Activated naive CD8-positive, alpha-beta T cell treated with anti-CD3 and anti-CD28 coated beads, Interleukin-2, amount 50 U/mL, for 24 hours (primary cell): ENCODE results near the gene GRIK1.

Source experiments
- ATAC-seq: fragments of 150-1000 bp; cut with Tn5 transposase; one replicate; pipeline ENCODE4 v1.10.0; 2021
- DNase-seq: peaks from one replicate; pipeline ENCODE4 v3.0.0; 2021
- H3K27ac Mint-ChIP-seq: one replicate; pipeline ENCODE4 v1.8.0; 2021; ENCODE audit warnings: mild to moderate bottlenecking, mixed read lengths
- H3K27me3 Mint-ChIP-seq: one replicate; pipeline ENCODE4 v1.8.0; 2021; ENCODE audit warnings: mixed read lengths
- H3K36me3 Mint-ChIP-seq: one replicate; pipeline ENCODE4 v1.8.0; 2021; ENCODE audit warnings: low read depth, mixed read lengths
- H3K4me1 Mint-ChIP-seq: one replicate; pipeline ENCODE4 v1.8.0; 2021; ENCODE audit warnings: mixed read lengths
- H3K4me3 Mint-ChIP-seq: one replicate; pipeline ENCODE4 v1.8.0; 2021; ENCODE audit warnings: mild to moderate bottlenecking, moderate library complexity, mixed read lengths
- H3K9me3 Mint-ChIP-seq: one replicate; pipeline ENCODE4 v1.8.0; 2021; ENCODE audit warnings: mixed read lengths

The GRIK1 gene

GRCh38 chr21:29580732-29581285 lies 359.0 kb downstream of the GRIK1 start:
- H3K36me3 Mint-ChIP-seq: no peaks in the 10 kb centered on the region
- H3K4me3 Mint-ChIP-seq: no peak overlapping the region
- no peak for DNase-seq
- no peaks in the 10 kb centered on the region for H3K27me3 Mint-ChIP-seq
- H3K27ac Mint-ChIP-seq: no peak overlapping the region
- H3K4me1 Mint-ChIP-seq: no peaks in the 10 kb centered on the region
- no peak for ATAC-seq
- no peaks in the 10 kb centered on the region for H3K9me3 Mint-ChIP-seq

- Mint-ChIP-seq H3K4me3 (no peak overlapping the region), H3K36me3 (no peaks in the 10 kb centered on the region), H3K9me3 (no peaks in the 10 kb centered on the region), H3K27ac (no peak overlapping the region), H3K27me3 (no peaks in the 10 kb centered on the region), H3K4me1 (no peaks in the 10 kb centered on the region)
- ATAC-seq (no peak), DNase-seq (no peak)
Measured at GRCh38 chr21:29578306-29578705, 361.5 kb downstream of the GRIK1 start.

- Mint-ChIP-seq H3K36me3 (no peaks in the 10 kb centered on the region), H3K27me3 (no peaks in the 10 kb centered on the region), H3K4me1 (peaks cover 4% of the 10 kb centered on the region), H3K27ac (no peak overlapping the region), H3K9me3 (no peaks in the 10 kb centered on the region), H3K4me3 (no peak overlapping the region)
- DNase-seq (no peak), ATAC-seq (no peak)
Measured at GRCh38 chr21:29571949-29572348, 367.8 kb downstream of the GRIK1 start.

- peaks cover 4% of the 10 kb centered on the region for H3K4me1 Mint-ChIP-seq
- no peaks in the 10 kb centered on the region for H3K36me3 Mint-ChIP-seq
- no peak overlapping the region for H3K4me3 Mint-ChIP-seq
- DNase-seq (no peak), ATAC-seq (no peak)
- no peaks in the 10 kb centered on the region for H3K27me3 Mint-ChIP-seq
- H3K27ac Mint-ChIP-seq: no peak overlapping the region
- H3K9me3 Mint-ChIP-seq: no peaks in the 10 kb centered on the region
Measured at GRCh38 chr21:29568020-29568697, 371.6 kb downstream of the GRIK1 start.

GRCh38 chr21:29557931-29558725 lies 381.7 kb downstream of the GRIK1 start:
- Mint-ChIP-seq H3K27ac (no peak overlapping the region), H3K4me1 (no peaks in the 10 kb centered on the region), H3K36me3 (peaks cover 4% of the 10 kb centered on the region), H3K27me3 (no peaks in the 10 kb centered on the region), H3K9me3 (no peaks in the 10 kb centered on the region), H3K4me3 (no peak overlapping the region)
- ATAC-seq (no peak), DNase-seq (no peak)

GRCh38 chr21:29557200-29557599 lies 382.6 kb downstream of the GRIK1 start:
- no peaks in the 10 kb centered on the region for H3K9me3 Mint-ChIP-seq
- H3K4me1 Mint-ChIP-seq: no peaks in the 10 kb centered on the region
- DNase-seq (no peak), ATAC-seq (no peak)
- H3K27ac Mint-ChIP-seq: no peak overlapping the region
- no peaks in the 10 kb centered on the region for H3K27me3 Mint-ChIP-seq
- H3K36me3 Mint-ChIP-seq: peaks cover 4% of the 10 kb centered on the region
- H3K4me3 Mint-ChIP-seq: no peak overlapping the region

GRCh38 chr21:29555601-29556000 lies 384.2 kb downstream of the GRIK1 start:
- ATAC-seq: no peak
- Mint-ChIP-seq H3K4me3 (no peak overlapping the region), H3K27me3 (no peaks in the 10 kb centered on the region), H3K27ac (no peak overlapping the region), H3K4me1 (no peaks in the 10 kb centered on the region), H3K9me3 (no peaks in the 10 kb centered on the region), H3K36me3 (peaks cover 2% of the 10 kb centered on the region)
- DNase-seq: no peak

- Mint-ChIP-seq H3K36me3 (no peaks in the 10 kb centered on the region), H3K27ac (no peak overlapping the region), H3K4me1 (no peaks in the 10 kb centered on the region), H3K4me3 (no peak overlapping the region), H3K27me3 (no peaks in the 10 kb centered on the region), H3K9me3 (no peaks in the 10 kb centered on the region)
- DNase-seq (no peak), ATAC-seq (no peak)
Measured at GRCh38 chr21:29550205-29550604, 389.6 kb downstream of the GRIK1 start.

GRCh38 chr21:29549614-29550013 lies 390.2 kb downstream of the GRIK1 start:
- Mint-ChIP-seq H3K27ac (no peak overlapping the region), H3K36me3 (no peaks in the 10 kb centered on the region), H3K4me3 (no peak overlapping the region), H3K27me3 (no peaks in the 10 kb centered on the region), H3K9me3 (no peaks in the 10 kb centered on the region), H3K4me1 (no peaks in the 10 kb centered on the region)
- ATAC-seq: no peak
- no peak for DNase-seq

GRCh38 chr21:29547998-29548397 lies 391.8 kb downstream of the GRIK1 start:
- no peak for ATAC-seq
- H3K27ac Mint-ChIP-seq: no peak overlapping the region

GRCh38 chr21:29546071-29546470 lies 393.7 kb downstream of the GRIK1 start:
- H3K27me3 Mint-ChIP-seq: no peaks in the 10 kb centered on the region
- no peak overlapping the region for H3K4me3 Mint-ChIP-seq
- H3K27ac Mint-ChIP-seq: no peak overlapping the region
- no peaks in the 10 kb centered on the region for H3K4me1 Mint-ChIP-seq
- DNase-seq (no peak), ATAC-seq (no peak)
- H3K9me3 Mint-ChIP-seq: no peaks in the 10 kb centered on the region
- no peaks in the 10 kb centered on the region for H3K36me3 Mint-ChIP-seq

More at GRCh38 chr21:29547998-29548397, 391.8 kb downstream of the GRIK1 start:
- no peak for DNase-seq
- Mint-ChIP-seq H3K36me3 (no peaks in the 10 kb centered on the region), H3K9me3 (no peaks in the 10 kb centered on the region), H3K4me1 (no peaks in the 10 kb centered on the region), H3K4me3 (no peak overlapping the region), H3K27me3 (no peaks in the 10 kb centered on the region)

GRCh38 chr21:29540289-29540688 lies 399.5 kb downstream of the GRIK1 start:
- DNase-seq: no peak
- peaks cover 16% of the 10 kb centered on the region for H3K9me3 Mint-ChIP-seq
- no peak for ATAC-seq
- no peaks in the 10 kb centered on the region for H3K27me3 Mint-ChIP-seq
- no peak overlapping the region for H3K27ac Mint-ChIP-seq
- H3K4me3 Mint-ChIP-seq: no peak overlapping the region
- H3K36me3 Mint-ChIP-seq: peaks cover 13% of the 10 kb centered on the region
- H3K4me1 Mint-ChIP-seq: no peaks in the 10 kb centered on the region

- Mint-ChIP-seq H3K9me3 (peaks cover 21% of the 10 kb centered on the region), H3K27me3 (no peaks in the 10 kb centered on the region), H3K36me3 (peaks cover 19% of the 10 kb centered on the region), H3K4me1 (no peaks in the 10 kb centered on the region), H3K27ac (no peak overlapping the region), H3K4me3 (no peak overlapping the region)
- DNase-seq (no peak), ATAC-seq (no peak)
Measured at GRCh38 chr21:29538115-29538514, 401.7 kb downstream of the GRIK1 start.

- no peaks in the 10 kb centered on the region for H3K27me3 Mint-ChIP-seq
- DNase-seq (no peak), ATAC-seq (no peak)
- H3K9me3 Mint-ChIP-seq: peaks cover 21% of the 10 kb centered on the region
- no peak overlapping the region for H3K4me3 Mint-ChIP-seq
- no peaks in the 10 kb centered on the region for H3K4me1 Mint-ChIP-seq
- peaks cover 29% of the 10 kb centered on the region for H3K36me3 Mint-ChIP-seq
- no peak overlapping the region for H3K27ac Mint-ChIP-seq
Measured at GRCh38 chr21:29534448-29534847, 405.3 kb downstream of the GRIK1 start.

- H3K4me1 Mint-ChIP-seq: no peaks in the 10 kb centered on the region
- no peak for DNase-seq
- no peak for ATAC-seq
- no peak overlapping the region for H3K4me3 Mint-ChIP-seq
- no peaks in the 10 kb centered on the region for H3K27me3 Mint-ChIP-seq
- no peak overlapping the region for H3K27ac Mint-ChIP-seq
- H3K9me3 Mint-ChIP-seq: peaks cover 23% of the 10 kb centered on the region
- peaks cover 30% of the 10 kb centered on the region for H3K36me3 Mint-ChIP-seq
Measured at GRCh38 chr21:29529139-29529538, 410.7 kb downstream of the GRIK1 start.
